NCI-H2029 treated with DMSO at 0.1 percent for 48 hours (cell line): Measurements from ENCODE around the gene INHBB.

Experiments
- DNase-seq: peaks from one replicate; lab custom pipeline; 2025; lab: John Stamatoyannopoulos, UW

The INHBB gene

GRCh38 chr2:120398051-120398995 is 52.4 kb downstream of the INHBB start:
- no peak for DNase-seq

- DNase-seq, result no peak
These were observed 53.3 kb downstream of the INHBB start for GRCh38 chr2:120398996-120399888.

- DNase-seq, result no peak
These were observed 53.9 kb downstream of the INHBB start for GRCh38 chr2:120399889-120400240.

GRCh38 chr2:120400551-120400950 is 54.6 kb downstream of the INHBB start:
- no peak for DNase-seq
